Measurements from ENCODE around the gene TCP11L1.

GRCh38 chr11:33089776-33090175 lies 50.4 kb downstream of the TCP11L1 start:
- TF ChIP-seq CTCF (IDR thresholded peaks at IDR 0.05) (no peak), EZH2 (IDR thresholded peaks at IDR 0.05; ENCODE audit: borderline replicate concordance, insufficient read depth, low read depth, low read length, poor library complexity, severe bottlenecking) (no peak)
